Measurements from ENCODE around the gene SORCS2. TPM values are rescaled to one million over a fixed set of nuclear protein-coding genes. Genes with fewer than 3 reads are reported as not detected.

SORCS2 gene
- total RNA-seq, 1 donor from 2014 or later: under 0.01 TPM

DNA sequence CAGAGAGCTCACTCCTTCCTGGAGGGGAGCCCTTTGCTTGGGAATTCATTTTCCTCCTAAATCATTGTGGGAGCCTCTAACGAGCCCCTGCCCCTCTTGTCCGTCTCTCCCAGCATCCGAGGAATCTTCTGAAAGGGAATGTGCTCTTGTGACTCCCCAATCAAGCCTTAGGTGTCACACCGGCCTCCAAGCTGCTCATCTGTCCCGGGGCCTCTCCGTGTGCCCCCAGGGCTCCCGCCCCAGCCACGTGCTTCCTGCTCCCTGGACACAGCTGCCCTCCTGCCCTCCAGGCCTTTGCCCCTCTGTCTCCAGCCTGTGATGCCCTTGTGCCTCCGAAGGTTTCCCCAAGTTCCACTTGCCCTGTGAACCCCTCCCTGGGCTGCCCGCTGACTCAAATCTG is 507.5 kb downstream of the SORCS2 start:
- DNase-seq (ENCODE audit: low read depth in 2 of 2): no peak

DNA sequence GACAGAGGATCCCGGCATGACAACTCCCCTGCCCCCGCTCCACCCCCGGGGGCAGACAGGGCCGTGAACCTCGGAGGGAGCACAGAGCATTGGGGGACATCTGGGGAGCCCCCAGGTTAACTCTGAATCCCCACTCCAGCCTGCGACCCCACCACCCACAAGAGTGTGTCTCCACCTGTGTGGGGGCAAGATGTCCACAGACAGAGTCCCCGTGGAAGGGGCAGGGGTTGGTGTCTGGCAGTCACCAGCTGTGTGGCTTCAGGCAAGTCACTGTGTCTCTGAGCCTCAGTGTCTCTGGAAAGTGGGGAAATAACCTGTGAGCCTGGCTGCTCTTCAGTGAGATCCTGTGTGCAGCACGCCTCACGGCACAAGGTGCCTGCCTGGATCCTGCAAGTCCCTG is 508.3 kb downstream of the SORCS2 start:
- no peak for DNase-seq (ENCODE audit: low read depth in 2 of 2)

DNA sequence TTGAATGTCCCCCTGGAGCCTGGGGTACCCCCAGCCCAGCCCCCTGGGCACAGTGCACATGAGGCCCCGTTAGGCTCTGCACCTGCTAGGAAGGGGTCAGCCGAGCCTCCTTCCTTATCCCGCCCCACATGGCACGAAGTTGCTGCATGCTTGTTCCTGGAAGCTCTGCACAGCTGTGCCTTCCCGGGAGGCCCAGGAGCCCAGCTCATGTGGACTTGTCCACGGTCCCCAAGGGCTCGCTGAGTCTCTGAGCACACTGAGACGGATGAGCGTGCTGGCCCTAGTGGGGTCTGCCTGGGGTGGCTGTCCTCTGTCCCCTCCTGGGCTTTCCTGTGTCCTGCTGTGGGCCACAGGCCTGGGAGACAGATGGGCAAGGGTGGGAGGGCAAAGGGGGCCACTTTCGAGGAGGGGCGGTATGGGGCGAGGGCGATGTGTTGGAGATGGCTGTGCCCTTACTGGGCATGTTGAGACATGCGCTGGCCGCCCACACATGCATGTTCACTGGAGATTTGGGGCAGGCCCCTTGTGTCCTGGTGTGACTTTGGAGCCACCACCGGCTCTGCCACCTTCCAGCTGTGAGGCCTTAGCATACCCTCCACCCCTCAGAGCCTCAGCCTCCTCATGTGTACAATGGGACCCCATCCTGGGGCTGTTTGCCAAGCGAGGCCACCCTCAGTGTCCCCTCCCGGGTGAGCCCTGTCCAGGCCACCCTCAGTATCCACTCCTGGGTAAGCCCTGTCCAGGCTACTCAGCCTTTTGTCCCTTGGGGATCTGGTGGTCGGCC is 509.7 kb downstream of the SORCS2 start:
- DNase-seq (ENCODE audit: low read depth in 2 of 2): no peak

DNA sequence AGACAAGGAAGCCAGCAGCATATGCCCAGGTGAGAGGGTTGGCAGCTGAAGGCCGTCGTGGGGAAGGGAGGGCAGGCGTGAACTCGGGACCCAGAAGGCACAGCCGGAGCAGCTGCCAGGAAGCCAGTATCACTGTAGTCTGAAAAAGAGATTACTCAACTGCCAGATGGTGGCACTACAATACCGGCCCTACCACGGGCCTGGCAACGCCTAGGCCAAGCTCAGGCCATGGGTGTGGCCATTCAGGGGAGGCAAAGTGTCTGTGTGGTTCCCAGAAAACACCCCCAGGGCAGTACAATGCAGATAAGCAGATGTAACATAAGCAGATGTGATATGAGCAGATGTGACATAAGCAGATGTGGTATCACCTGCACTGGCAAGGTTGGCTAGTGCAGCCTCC is 511.4 kb downstream of the SORCS2 start:
- no peak for DNase-seq (ENCODE audit: low read depth in 2 of 2)

DNA sequence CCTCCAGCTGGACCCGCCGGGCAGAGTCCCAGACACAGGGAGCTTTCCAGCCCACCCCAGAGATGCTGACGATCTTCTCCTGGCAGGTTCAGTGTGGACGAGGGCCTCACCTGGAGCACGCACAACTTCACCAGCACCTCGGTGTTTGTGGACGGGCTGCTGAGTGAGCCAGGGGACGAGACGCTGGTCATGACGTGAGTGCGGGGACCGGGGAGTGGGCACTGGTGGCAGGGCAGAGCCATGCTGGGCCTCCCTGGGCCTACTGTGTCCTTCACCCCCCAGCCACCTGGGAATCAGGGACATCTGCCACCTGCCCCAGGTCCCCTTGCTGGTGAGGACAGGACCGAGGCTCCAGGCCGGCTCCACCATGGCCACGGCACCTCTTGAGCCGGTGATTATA is 511.8 kb downstream of the SORCS2 start:
- DNase-seq (ENCODE audit: low read depth in 2 of 2): no peak

DNA sequence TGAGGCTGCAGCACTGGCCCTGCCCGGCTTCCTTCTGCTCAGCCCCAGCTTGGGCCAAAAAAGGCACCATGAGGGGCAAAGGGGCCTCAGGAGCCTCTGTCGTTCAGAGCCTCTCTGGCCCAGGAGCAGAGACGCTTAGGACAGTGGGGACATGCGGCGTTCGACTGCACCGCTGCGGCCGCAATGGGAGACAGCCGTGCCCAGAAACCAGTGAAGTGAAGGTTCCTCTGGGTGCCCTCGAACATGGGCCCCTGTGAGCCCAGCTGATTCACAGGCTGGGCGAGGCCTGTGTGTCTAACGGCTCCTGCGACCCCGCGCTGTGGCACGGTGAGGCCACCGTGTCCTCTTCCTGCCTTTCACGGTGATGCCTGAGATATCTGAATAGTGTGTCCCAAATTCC is 512.3 kb downstream of the SORCS2 start:
- no peak for DNase-seq (ENCODE audit: low read depth in 2 of 2)

DNA sequence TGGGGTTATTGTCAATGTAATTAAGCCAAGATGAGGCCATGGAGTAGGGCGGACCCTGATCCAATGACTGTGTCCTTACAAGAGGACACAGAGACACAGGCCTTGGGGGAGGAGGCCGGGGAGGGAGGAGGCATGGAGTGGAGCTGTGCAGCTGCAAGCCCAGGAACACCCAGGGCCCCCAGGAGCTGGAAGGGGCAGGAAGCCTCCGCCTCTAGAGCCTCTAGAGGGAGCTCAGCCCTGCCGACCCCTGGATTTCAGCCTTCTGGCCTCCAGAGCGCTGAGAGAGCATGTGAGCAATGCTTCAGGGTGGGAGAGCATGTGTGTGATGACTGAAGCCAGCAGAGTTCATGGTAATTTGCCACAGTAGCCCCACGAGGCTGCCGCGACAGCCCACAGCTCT is 512.7 kb downstream of the SORCS2 start:
- DNase-seq (ENCODE audit: low read depth in 2 of 2): no peak

DNA sequence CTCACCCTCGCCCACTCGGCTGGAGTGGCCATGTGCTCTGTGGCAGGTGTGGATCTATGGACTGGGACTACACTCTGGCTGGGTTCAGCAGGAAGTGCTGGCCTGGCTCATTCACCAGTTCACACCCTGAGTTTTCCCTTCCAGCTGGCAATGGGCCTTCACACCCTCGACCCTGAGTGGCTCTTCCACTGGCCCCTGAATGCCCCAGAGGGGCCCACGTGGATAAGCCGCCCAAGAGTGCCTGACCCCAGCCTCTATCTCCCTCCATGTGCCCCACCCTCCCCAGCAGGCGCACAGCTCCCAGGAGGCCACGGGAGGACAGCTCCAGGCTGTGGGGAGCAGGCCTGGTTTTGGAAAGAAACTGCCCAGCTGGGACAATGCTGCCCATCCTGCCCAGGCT is 513.3 kb downstream of the SORCS2 start:
- no peak for DNase-seq (ENCODE audit: low read depth in 2 of 2)

DNA sequence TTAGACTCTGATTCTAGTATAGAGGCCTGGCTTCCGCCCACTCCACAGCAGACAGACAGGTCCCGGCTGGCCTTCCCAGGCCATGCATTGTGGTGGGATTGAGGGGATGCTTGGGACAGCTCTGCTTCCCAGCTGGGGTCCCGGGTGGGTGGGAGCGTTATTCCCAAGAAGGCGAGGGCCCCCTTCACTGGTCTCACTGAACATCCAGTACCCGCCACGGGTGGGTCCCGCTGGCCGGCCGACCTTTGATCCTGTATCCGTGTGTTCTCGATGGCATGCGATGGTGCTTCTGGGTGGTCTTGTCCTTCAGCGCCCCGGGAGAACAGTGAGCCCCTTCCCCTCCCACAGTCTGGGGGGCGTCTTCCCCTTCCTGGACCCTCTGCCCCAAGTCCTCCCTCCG is 515.9 kb downstream of the SORCS2 start:
- no peak for DNase-seq (ENCODE audit: low read depth in 2 of 2)

DNA sequence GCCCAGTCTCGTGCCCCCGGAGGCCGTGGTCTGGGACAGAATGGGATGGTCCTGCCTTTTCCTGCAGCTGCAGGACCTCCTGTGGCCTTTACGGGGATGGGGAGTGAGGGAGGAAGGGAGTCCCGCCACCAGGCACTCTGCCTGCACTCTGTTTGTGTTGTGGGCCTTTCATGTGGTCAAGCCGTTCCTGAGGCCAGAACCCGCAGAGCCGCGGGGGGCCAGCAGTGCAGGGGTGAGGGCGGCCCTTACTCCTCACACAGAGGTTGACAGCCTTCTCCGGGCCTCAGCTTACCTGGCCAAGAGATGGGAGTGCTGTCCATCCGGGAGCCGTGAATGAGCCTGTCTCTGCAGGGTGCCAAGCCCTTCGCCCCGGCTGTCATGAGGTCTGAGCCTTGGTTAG is 516.6 kb downstream of the SORCS2 start:
- DNase-seq (ENCODE audit: low read depth in 2 of 2): no peak

DNA sequence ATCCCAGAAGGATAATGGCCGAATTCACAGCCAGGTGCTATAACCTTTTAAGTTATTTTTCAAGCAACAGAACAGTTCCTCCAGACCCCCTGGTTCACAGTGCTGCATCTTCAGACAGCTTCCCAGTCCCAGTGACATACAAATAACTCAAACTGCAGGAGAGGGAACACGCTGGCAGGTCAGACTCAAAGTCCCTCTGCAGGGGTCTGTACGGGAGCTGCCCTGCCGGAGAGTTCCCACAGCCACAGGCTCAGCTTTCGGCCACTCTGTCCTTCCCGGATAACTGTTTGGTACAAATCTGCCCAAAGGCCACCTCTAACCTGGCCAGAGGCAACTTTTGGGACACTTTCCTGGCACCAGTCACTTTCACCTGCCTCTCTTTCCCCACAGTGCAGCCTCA is 517.1 kb downstream of the SORCS2 start:
- no peak for DNase-seq (ENCODE audit: low read depth in 2 of 2)

DNA sequence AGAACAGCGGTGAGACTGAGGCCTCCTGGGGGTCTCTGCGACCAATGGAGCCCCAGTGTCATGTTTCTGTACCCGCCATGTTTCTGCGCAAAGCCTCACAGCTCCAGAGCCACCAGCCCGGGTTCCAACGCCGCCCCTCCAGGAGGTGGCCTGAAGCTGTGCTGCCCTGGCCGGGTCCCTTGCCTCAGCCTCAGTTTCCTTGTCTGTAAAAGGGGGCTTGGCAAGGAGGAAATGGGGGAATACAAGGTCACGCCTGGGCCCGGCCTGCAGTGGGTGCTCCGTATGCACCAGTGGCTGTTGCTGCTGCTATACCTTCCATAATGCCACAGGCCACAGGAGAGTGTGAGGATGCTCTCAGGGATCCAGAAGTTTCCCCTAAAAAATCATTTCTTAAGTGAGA is 517.8 kb downstream of the SORCS2 start:
- DNase-seq (ENCODE audit: low read depth in 2 of 2): no peak

DNA sequence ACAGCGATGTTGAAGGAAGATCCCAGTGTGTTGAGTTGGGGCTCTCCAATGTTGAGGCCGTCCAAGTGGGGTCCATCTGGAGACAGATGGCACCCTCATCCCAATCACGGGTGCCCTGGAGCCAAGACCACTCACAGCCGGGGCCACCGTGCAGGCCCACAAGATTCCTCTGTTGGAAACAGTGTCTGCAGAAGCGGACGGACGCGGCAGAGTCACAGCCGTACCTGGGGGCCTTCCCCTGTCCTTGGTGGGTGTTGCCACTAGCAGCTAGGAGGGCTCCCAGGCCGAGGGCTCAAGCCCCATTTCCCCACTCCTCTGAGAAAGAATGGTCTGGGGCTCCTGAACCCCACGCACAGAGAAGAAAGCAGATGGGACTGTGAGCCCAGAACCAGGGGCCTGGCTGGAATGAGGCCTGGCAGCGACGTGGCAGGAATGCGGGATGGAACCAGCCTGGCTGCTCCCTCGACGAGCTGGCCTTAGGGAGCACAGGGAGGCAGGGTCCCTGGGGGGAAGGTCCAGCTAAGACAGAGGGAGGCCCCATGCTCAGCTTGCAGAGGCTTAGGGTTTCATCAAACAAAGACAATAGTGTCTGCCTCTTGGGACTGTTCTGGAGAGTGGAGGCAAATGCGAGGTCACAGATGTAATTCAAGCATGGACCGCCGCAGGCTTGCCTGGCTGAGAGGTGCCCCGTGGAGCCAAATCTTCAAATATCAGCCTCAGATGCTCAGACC is 518.4 kb downstream of the SORCS2 start:
- DNase-seq (ENCODE audit: low read depth in 2 of 2): no peak

DNA sequence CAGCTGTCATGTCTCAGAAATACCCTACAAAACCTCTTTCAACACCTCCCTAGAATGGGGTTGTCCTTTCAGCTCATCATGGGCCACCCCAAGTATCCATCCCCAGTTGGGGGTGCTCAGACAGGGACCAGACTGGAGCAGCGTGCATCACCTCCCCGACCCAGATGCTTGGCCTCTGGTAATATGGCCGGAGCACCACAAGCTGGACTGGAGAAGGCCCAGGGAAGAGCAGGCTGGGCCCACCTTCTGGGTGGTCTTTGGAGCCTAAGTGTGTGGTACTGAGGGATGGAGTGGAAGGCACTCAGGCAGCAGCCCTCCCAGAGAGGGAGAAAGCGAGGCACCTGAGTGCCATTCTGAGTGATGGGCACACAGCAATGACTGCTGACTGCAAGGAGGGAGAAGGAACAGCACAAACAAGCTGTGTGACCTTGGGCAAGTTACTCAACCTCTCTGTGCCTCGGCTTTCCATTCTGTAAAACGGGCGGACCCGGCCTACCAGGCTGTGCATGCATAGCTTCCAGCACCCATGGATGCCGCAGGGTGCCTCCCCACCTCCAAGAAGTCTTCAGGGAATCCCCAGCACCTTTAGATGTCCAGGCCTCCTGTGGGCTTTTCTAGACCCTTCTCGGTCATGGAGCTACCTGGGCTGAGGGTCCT is 519.1 kb downstream of the SORCS2 start:
- DNase-seq (ENCODE audit: low read depth in 2 of 2): no peak

DNA sequence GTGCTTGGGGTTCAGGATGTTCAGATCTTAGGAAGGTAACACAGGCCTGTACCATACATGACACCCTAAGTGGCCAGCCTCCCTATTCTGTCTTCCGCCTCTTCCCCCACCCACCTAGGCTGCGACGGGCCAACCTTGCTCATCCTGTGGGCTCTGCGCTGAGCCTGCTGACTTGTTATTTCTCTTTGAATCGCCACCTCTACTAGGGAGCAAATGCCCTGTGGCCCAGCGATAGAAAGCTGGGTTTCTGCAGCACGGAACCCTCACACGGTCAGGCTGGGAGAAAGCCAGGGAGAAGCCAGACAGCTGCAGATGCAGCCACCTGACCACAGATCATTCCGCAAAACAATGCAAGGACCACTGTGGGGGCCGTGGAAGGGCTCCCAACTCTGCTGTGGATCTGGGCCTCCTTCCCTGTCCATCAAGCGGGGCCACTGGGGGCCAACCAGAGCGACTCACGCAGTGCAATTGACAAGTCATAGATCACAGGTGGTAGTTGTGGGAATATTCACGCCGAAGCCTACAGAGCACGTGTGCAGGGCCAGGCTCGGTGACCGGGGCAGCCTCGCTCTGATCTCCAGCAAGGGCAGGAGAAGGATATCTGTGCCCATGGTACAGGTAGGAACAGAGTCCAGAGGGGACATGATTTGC is 519.8 kb downstream of the SORCS2 start:
- DNase-seq (ENCODE audit: low read depth in 2 of 2): no peak

DNA sequence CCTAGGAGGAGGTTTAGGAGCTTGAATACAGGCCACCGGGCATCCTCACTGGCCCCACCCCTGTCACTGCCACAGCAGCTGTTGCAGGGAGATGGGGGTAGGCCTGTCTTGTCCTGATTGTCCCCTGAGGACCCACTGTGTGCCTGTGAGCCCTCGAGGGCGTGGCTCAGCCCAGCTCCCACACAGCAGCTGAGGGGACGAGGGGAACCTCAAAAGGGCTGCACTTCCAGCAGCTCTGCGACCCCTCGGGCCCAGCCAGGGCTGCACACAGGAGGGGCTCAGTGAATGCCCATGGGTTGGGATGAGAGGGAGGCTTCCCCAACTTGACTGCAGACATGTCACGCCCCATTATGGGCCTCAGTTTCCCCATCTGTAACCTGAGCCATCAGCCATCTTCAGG is 521.4 kb downstream of the SORCS2 start:
- no peak for DNase-seq (ENCODE audit: low read depth in 2 of 2)

DNA sequence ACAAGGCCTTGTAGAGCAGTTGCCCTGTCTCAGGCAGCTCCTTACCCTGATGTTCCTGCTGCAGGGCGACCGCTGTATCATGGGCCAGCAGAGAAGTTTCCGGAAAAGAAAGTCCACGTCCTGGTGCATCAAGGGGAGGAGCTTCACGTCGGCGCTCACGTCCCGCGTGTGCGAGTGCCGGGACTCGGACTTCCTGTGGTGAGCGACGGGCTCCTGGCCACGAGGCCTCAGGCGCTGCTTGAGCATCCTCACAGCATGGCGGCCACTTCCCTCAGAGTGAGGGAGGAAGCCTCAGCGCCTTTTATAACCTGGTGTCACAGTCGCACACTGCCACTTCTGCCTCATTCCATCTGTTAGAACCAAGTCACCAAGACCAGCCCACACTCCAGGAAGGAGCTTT is 521.8 kb downstream of the SORCS2 start:
- DNase-seq (ENCODE audit: low read depth in 2 of 2): no peak

DNA sequence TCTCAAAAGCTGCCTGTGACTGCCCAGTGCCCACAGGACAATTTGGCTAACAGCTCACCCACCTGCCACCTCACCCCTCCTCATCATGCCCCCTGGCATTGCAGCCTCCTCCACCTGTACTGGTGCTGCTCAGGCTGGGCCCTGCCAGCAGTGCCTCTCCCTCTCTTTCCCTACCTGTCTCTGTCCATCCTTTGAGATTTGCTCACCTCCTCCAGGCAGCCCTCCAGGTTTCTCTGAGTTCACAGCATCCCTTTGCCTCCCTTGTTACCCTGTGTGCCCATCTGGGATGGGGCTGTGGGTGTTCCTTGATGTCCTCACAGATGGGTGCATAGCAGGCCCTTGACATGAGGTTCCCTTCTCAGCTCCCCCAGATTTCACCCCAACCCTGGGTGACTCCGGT is 522.4 kb downstream of the SORCS2 start:
- no peak for DNase-seq (ENCODE audit: low read depth in 2 of 2)

DNA sequence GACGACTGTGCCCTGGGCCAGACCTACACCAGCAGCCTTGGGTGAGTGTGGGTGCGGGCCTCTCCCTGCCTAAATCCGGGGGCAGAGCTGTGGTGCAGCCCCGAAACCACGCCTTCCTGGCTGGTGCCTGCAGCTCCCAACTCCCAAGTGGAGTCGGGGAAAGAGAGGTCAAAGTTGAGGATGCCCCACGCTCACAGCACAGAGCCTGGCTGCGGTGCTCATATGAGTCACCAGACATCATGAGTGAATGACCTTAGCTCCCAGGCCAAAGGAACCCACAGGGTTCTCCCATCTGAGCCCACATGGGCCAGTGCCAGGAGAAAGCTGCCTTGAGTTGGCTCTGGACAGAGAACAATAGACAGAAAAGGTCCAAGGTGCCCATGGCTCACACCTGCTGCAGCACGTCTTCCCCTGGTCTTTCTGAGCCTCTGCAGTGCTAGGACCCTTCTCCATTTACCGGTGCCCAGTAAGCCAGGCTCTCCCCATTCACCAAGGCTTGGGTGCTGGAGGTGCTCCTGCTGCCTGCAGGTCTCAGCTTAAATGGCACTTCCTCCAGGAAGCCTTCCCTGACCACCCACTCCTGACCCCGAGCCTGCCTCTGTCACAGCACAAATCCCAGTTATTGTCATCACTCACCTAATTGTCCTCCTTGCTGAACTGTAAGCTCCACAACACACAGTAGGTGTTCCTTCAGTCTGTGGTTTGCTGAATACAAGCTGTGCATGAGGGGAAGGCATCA is 523.1 kb downstream of the SORCS2 start:
- no peak for DNase-seq (ENCODE audit: low read depth in 2 of 2)

DNA sequence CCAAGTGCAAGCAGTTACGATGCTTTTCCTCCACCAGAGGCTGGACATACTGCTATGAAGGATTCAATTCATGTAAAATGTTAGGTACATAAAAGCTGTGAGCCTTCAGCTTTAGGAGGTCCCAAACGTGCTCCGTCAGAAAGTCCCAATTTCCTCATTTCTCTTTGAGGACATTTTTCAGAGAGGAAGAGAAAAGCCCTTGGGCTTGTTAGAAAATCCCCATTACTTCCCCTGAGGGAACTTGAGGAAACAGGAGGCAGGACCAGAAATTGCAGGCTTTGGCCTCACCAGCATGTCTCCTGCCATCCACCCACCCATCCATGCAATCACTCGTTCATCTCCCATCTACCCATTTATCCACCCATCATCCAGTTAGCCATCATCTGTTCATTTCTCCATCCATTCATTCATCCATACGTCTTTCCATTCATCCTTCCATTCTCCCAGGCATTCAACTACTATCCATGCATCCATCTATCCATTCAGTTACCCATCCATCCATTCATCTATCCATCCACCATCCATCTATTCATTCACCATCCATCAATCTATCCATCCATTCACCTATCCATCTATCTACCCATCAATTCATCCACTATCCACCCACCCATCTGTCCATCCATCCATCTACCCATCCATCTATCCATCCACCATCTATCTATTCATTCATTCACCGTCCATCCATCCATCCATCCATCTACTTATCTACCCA is 523.8 kb downstream of the SORCS2 start:
- DNase-seq (ENCODE audit: low read depth in 2 of 2): no peak

DNA sequence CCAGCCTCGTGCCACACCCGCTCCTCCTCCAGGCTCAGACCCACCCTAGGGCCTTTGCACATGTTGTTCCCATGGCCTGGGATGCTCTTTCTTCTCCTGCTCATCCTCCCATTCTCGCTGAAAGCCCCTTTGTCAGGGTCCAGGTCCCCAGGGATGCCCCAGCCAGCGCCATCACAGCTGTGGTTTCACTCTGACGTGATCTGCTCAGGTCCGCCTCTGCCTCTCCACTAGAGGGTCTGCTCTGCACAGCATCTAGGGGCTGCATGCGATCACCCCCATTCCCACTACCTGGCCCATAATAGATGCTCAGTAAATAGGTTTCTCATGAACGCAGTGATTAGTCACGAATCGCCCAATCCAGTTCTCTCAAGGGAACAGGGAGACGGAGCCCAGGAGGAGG is 524.8 kb downstream of the SORCS2 start:
- DNase-seq (ENCODE audit: low read depth in 2 of 2): no peak

All from dermis microvascular lymphatic vessel endothelial cell (primary cell).